CD14-positive monocyte (primary cell): ENCODE data around the gene TP53I3. TPM values are rescaled to one million over a fixed set of nuclear protein-coding genes. Genes with fewer than 3 reads are reported as not detected.

Source experiments
- DNase-seq, 3 donors: peaks; one replicate each; pipeline ENCODE4 v3.0.0-alpha.2; 2011 to 2022
- H2AFZ ChIP-seq: 2 replicates; pipeline ENCODE4 v1.6.0; 2012; ENCODE audit warnings: mild to moderate bottlenecking, low read depth, low read length, inconsistent platforms; ENCODE audit not compliant: insufficient read depth, poor library complexity, severe bottlenecking
- H3K27ac ChIP-seq, 2 donors: 1 replicate in 1 of 2; 2 replicates in 1 of 2; pipeline ENCODE4 v1.5.1; 2012 to 2013; ENCODE audit warnings: low read length in 2 of 2, control low read depth in 1 of 2, inconsistent platforms in 1 of 2, low read depth in 1 of 2, mild to moderate bottlenecking in 1 of 2
- H3K27me3 ChIP-seq, 2 donors: one replicate each; pipeline versions ENCODE4 v1.6.0 to v1.6.1; 2011 to 2013; ENCODE audit warnings: low read length in 2 of 2; ENCODE audit not compliant: control insufficient read depth in 2 of 2, insufficient read depth in 2 of 2
- H3K36me3 ChIP-seq, 2 donors: replicated peaks in 1 of 2; 1 replicate in 1 of 2; 2 replicates in 1 of 2; pipeline versions ENCODE4 v1.5.1 to v1.6.1; 2012 to 2013; ENCODE audit warnings: low read length in 2 of 2, control low read depth in 1 of 2, inconsistent platforms in 1 of 2, mild to moderate bottlenecking in 1 of 2; ENCODE audit not compliant: insufficient read depth in 2 of 2, control insufficient read depth in 1 of 2
- H3K4me1 ChIP-seq, 2 donors: 1 replicate in 1 of 2; 2 replicates in 1 of 2; pipeline versions ENCODE4 v1.5.1 to v1.6.1; 2012 to 2013; ENCODE audit warnings: low read length in 2 of 2, control low read depth in 1 of 2, inconsistent platforms in 1 of 2, mild to moderate bottlenecking in 1 of 2, moderate library complexity in 1 of 2; ENCODE audit not compliant: insufficient read depth in 2 of 2, control insufficient read depth in 1 of 2
- H3K4me2 ChIP-seq: replicated peaks from 2 replicates; pipeline ENCODE3; 2012; ENCODE audit warnings: low read length, moderate library complexity, mild to moderate bottlenecking; ENCODE audit not compliant: poor library complexity, severe bottlenecking; ENCODE audit errors: extremely low read depth
- H3K4me3 ChIP-seq, 3 experiments: fragments of 200-600 bp in 1 of 3; sonication (generic) in 1 of 3; replicated peaks in 1 of 3; 1 replicate in 2 of 3; 2 replicates in 1 of 3; pipeline ENCODE4 v1.5.1; 2011 to 2013; ENCODE audit warnings: low read length in 3 of 3, mild to moderate bottlenecking in 3 of 3, control low read depth in 2 of 3, low read depth in 2 of 3, inconsistent platforms in 1 of 3, moderate library complexity in 1 of 3
- H3K79me2 ChIP-seq: 2 replicates; pipeline ENCODE4 v1.6.0; 2012; ENCODE audit warnings: mild to moderate bottlenecking, control low read depth, inconsistent platforms, low read length, moderate library complexity; ENCODE audit not compliant: insufficient read depth
- H3K9ac ChIP-seq: 2 replicates; pipeline ENCODE4 v1.6.0; 2017; ENCODE audit warnings: low read length, mild to moderate bottlenecking; ENCODE audit not compliant: insufficient read depth, poor library complexity, severe bottlenecking
- H3K9me3 ChIP-seq, 2 donors: replicated peaks in 1 of 2; 1 replicate in 1 of 2; 2 replicates in 1 of 2; pipeline versions ENCODE4 v1.5.1 to v1.6.1; 2012 to 2013; ENCODE audit warnings: low read length in 2 of 2, control low read depth in 1 of 2; ENCODE audit not compliant: control insufficient read depth in 1 of 2, insufficient read depth in 1 of 2
- H4K20me1 ChIP-seq: 2 replicates; pipeline ENCODE4 v1.6.0; 2012; ENCODE audit warnings: mild to moderate bottlenecking, low read length, control low read depth, moderate library complexity; ENCODE audit not compliant: insufficient read depth
- H3K27ac Mint-ChIP-seq, 7 donors: one replicate each; pipeline ENCODE4 v1.8.0; 2020; ENCODE audit warnings: mild to moderate bottlenecking in 7 of 7, mixed read lengths in 7 of 7, moderate library complexity in 6 of 7, inconsistent platforms in 2 of 7
- H3K27me3 Mint-ChIP-seq, 3 donors: one replicate each; pipeline ENCODE4 v1.8.0; 2021 to 2022; ENCODE audit warnings: low read depth in 3 of 3, mild to moderate bottlenecking in 3 of 3, mixed read lengths in 3 of 3, moderate library complexity in 3 of 3, inconsistent platforms in 1 of 3
- H3K36me3 Mint-ChIP-seq, 2 donors: one replicate each; pipeline ENCODE4 v1.8.0; 2020; ENCODE audit warnings: mixed read lengths in 2 of 2, inconsistent platforms in 1 of 2, mild to moderate bottlenecking in 1 of 2
- H3K4me1 Mint-ChIP-seq: one replicate; pipeline ENCODE4 v1.8.0; 2020; ENCODE audit warnings: mild to moderate bottlenecking, mixed read lengths
- H3K4me3 Mint-ChIP-seq, 2 donors: one replicate each; pipeline ENCODE4 v1.8.0; 2020; ENCODE audit warnings: mild to moderate bottlenecking in 2 of 2, mixed read lengths in 2 of 2, moderate library complexity in 1 of 2
- H3K9me3 Mint-ChIP-seq, 7 donors: one replicate each; pipeline ENCODE4 v1.8.0; 2020 to 2022; ENCODE audit warnings: mixed read lengths in 7 of 7, mild to moderate bottlenecking in 6 of 7, moderate library complexity in 6 of 7, inconsistent platforms in 2 of 7
- CTCF ChIP-seq: fragments of 200-600 bp; IDR thresholded peaks from one replicate; pipeline ENCODE4 v1.8.0; 2022; ENCODE audit warnings: antibody characterized with exemption, mild to moderate bottlenecking
- WGBS: methylation state at CpG from one replicate; pipeline ENCODE4 v1.1.5; 2013; ENCODE audit warnings: missing lambda C conversion rate; ENCODE audit not compliant: insufficient coverage; 5-methylcytosine and 5-hydroxymethylcytosine counted together
- intact Hi-C, 2 donors: fragments of 100-400 bp; cut with micrococcal nuclease; formaldehyde crosslinking; loops; one replicate each; pipeline versions ENCODE4 v1.15.0 to v1.15.1; 2023
- polyA plus RNA-seq, 3 donors: library from polyadenylated mRNA; depleted of rRNA in 1 of 3; unstranded in 2 of 3; stranded (reverse) in 1 of 3; fragments of 300-500 nt in 2 of 3; fragments of >200 nt in 1 of 3; fragmentation: Illumina TruSeq in 2 of 3; gene quantifications; 1 replicate in 2 of 3; 2 replicates in 1 of 3; pipeline ENCODE4 v1.2.3, GENCODE V29; 2012 to 2021

The TP53I3 gene
- polyA plus RNA-seq, 3 donors, result 24.5 to 41.7 (median 34.9) TPM

DNA sequence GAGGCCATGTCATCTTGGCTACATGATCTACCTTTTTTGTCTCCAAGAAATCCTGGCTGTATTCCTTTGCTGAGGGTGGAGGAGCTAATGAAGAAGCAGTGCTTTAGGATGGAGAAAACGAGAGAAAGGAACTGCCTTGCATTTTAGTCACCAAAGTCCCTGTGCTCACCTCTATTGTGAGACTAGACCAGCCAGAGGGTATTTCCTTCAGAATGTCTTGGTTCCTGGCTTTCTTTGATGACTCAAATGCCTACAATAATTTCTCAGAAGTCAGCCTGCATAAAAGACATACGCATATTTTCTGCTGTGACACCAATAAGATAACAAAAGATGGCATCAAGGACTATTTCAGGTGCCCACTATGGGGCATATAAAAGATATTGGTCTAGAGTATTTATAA, 19.3 kb downstream of the TP53I3 start:
- peaks cover 4% of the 10 kb centered on the region for H3K4me1 Mint-ChIP-seq
- peaks cover 9% of the 10 kb centered on the region for H3K79me2 ChIP-seq
- DNase-seq, result no peak
- no peaks in the 10 kb centered on the region for H3K9me3 ChIP-seq
- peaks cover 9% of the 10 kb centered on the region for H4K20me1 ChIP-seq
- peaks cover 0 to 1% (median 0%) of the 10 kb centered on the region in 3 donors for H3K27me3 Mint-ChIP-seq
- no peaks in the 10 kb centered on the region for H3K27me3 ChIP-seq
- H2AFZ ChIP-seq, result no peak overlapping the region
- H3K36me3 Mint-ChIP-seq, result peaks cover 37 to 41% of the 10 kb centered on the region in 2 donors
- peaks cover 39 to 53% of the 10 kb centered on the region in 2 donors for H3K36me3 ChIP-seq
- no peaks in the 10 kb centered on the region for H3K4me1 ChIP-seq
- WGBS, result 95% methylated on average over 2 of the region's 2 CpGs
- no peak overlapping the region for H3K4me3 Mint-ChIP-seq
- no peak overlapping the region for H3K4me3 ChIP-seq
- no peaks in the 10 kb centered on the region for H3K9me3 Mint-ChIP-seq
- no peak overlapping the region for H3K9ac ChIP-seq
- no peak for TF ChIP-seq CTCF
- no peak overlapping the region for H3K27ac ChIP-seq
- H3K4me2 ChIP-seq, result no peak overlapping the region
- no peak overlapping the region for H3K27ac Mint-ChIP-seq
- intact Hi-C loops, result no loop called here

DNA sequence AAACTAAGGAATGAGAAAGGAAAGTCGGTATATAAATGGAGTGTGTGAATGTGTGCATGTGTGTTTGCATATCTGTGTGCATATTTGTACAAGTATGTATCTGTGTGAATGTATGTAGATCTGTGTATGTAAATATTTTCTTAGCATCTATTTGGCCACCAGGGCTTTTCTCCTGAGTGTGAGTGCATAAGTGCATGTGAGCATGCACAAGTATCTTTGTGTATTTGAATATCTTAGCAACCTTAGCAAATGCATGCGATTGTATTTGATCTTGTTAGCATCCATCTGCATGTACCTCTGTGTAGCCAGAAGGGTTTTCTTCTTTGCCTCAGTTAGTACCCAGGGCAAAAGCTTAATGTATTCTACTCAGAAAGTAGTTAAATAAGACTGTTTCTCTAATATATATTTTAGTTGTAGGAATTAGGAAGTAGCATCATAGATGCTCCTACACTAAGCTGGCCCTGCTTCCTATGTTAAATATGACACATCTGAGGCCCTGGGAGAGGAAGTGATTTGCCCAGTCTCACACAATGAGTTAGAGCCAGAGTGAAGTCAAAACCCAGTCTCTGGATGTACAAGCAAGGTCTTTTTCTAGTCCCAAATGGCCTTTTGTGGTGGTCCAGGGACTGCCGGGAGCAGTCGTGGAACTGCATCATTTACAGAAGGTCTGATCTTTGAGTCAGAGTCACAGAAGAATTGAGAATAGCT, 25.9 kb downstream of the TP53I3 start:
- no peak overlapping the region for H2AFZ ChIP-seq
- H3K27me3 Mint-ChIP-seq, result peaks cover 0 to 2% (median 2%) of the 10 kb centered on the region in 3 donors
- no peaks in the 10 kb centered on the region for H3K4me1 Mint-ChIP-seq
- H3K27me3 ChIP-seq, result no peaks in the 10 kb centered on the region
- no peak overlapping the region for H3K4me3 Mint-ChIP-seq
- peak overlapping the region in 1 of 7 donors; percentile 66 for H3K27ac Mint-ChIP-seq
- no peaks in the 10 kb centered on the region for H4K20me1 ChIP-seq
- 92% methylated on average over 2 of the region's 4 CpGs for WGBS
- peaks cover 0 to 4% (median 0%) of the 10 kb centered on the region in 7 donors for H3K9me3 Mint-ChIP-seq
- TF ChIP-seq CTCF, result no peak
- H3K4me1 ChIP-seq, result no peaks in the 10 kb centered on the region
- no peak for DNase-seq
- H3K27ac ChIP-seq, result no peak overlapping the region
- H3K79me2 ChIP-seq, result no peaks in the 10 kb centered on the region
- H3K9me3 ChIP-seq, result no peaks in the 10 kb centered on the region
- no peak overlapping the region for H3K9ac ChIP-seq
- intact Hi-C loops, result no loop called here
- no peaks in the 10 kb centered on the region for H3K36me3 ChIP-seq
- no peaks in the 10 kb centered on the region for H3K36me3 Mint-ChIP-seq
- no peak overlapping the region for H3K4me2 ChIP-seq
- H3K4me3 ChIP-seq, result no peak overlapping the region
